ENCODE results near the gene ITGB5.
"Not testable (repeated sequence)": the region's sequence is repeated elsewhere in the genome, so short reads cannot be mapped to it uniquely, and the experiment has no call there.

ITGB5 gene

GRCh38 chr3:124829819-124830554, 57.2 kb downstream of the ITGB5 start:
- H3K36me3 ChIP-seq (replicated peaks; ENCODE audit: low read depth, low read length) = no peaks in the 10 kb centered on the region
- H4K20me1 ChIP-seq (ENCODE audit: insufficient read depth, low read length) = no peaks in the 10 kb centered on the region
- no peaks in the 10 kb centered on the region for H3K9me3 ChIP-seq (ENCODE audit: insufficient read depth, low read length)
- TF ChIP-seq CTCF (IDR thresholded peaks at IDR 0.05; ENCODE audit: low read depth, low read length) (no peak), EZH2phosphoT487 (IDR thresholded peaks at IDR 0.05; ENCODE audit: low read depth) (no peak)
- H3K4me1 ChIP-seq (ENCODE audit: low read length) = peaks cover 54% of the 10 kb centered on the region
- no peak overlapping the region for H3K9ac ChIP-seq (ENCODE audit: low read length)
- no peak overlapping the region for H3K27ac ChIP-seq (ENCODE audit: low read length)
- H3K27me3 ChIP-seq (ENCODE audit: low read depth, low read length) = peaks cover 3% of the 10 kb centered on the region; the same call in 1 of the 2 replicates
- 0 out of 2 replicates have a peak overlapping the region, but pooled peaks have one; percentile 0 for H2AFZ ChIP-seq (ENCODE audit: low read depth, low read length)
- no peaks in the 10 kb centered on the region for H3K79me2 ChIP-seq (ENCODE audit: low read length)
- H3K4me2 ChIP-seq (ENCODE audit: low read length) = peak overlapping the region; percentile 42
- H3K4me3 ChIP-seq (ENCODE audit: low read length) = peak overlapping the region; percentile 8; the same call in 1 of the 2 replicates

GRCh38 chr3:124829178-124829818, 57.9 kb downstream of the ITGB5 start:
- Histone ChIP-seq H3K4me1 (ENCODE audit: low read length) (peaks cover 48% of the 10 kb centered on the region), H3K4me2 (ENCODE audit: low read length) (peak overlapping the region; percentile 42), H3K9me3 (ENCODE audit: insufficient read depth, low read length) (no peaks in the 10 kb centered on the region), H4K20me1 (ENCODE audit: insufficient read depth, low read length) (no peaks in the 10 kb centered on the region), H3K27me3 (ENCODE audit: low read depth, low read length) (peaks cover 3% of the 10 kb centered on the region; the same call in 1 of the 2 replicates), H3K36me3 (replicated peaks; ENCODE audit: low read depth, low read length) (no peaks in the 10 kb centered on the region), H2AFZ (ENCODE audit: low read depth, low read length) (0 out of 2 replicates have a peak overlapping the region, but pooled peaks have one; percentile 0), H3K27ac (ENCODE audit: low read length) (no peak overlapping the region), H3K9ac (ENCODE audit: low read length) (no peak overlapping the region), H3K79me2 (ENCODE audit: low read length) (no peaks in the 10 kb centered on the region), H3K4me3 (ENCODE audit: low read length) (peak overlapping the region; percentile 8; the same call in 1 of the 2 replicates)
- no peak for TF ChIP-seq CTCF (IDR thresholded peaks at IDR 0.05; ENCODE audit: low read depth, low read length)
- no peak for TF ChIP-seq EZH2phosphoT487 (IDR thresholded peaks at IDR 0.05; ENCODE audit: low read depth)

GRCh38 chr3:124827476-124828206, 59.5 kb downstream of the ITGB5 start:
- not testable (repeated sequence) for H3K79me2 ChIP-seq (ENCODE audit: low read length); H3K36me3 ChIP-seq (replicated peaks; ENCODE audit: low read depth, low read length); H3K4me3 ChIP-seq (ENCODE audit: low read length); H3K27ac ChIP-seq (ENCODE audit: low read length); H3K9ac ChIP-seq (ENCODE audit: low read length); H3K9me3 ChIP-seq (ENCODE audit: insufficient read depth, low read length); H3K27me3 ChIP-seq (ENCODE audit: low read depth, low read length); H3K4me2 ChIP-seq (ENCODE audit: low read length); H2AFZ ChIP-seq (ENCODE audit: low read depth, low read length); H4K20me1 ChIP-seq (ENCODE audit: insufficient read depth, low read length)
- H3K4me1 ChIP-seq (ENCODE audit: low read length) = peaks cover 39% of the 10 kb centered on the region

- Histone ChIP-seq H3K79me2 (ENCODE audit: low read length) (no peaks in the 10 kb centered on the region), H3K4me2 (ENCODE audit: low read length) (no peak overlapping the region), H3K4me1 (ENCODE audit: low read length) (peaks cover 29% of the 10 kb centered on the region), H3K27ac (ENCODE audit: low read length) (no peak overlapping the region), H3K36me3 (replicated peaks; ENCODE audit: low read depth, low read length) (no peaks in the 10 kb centered on the region), H3K4me3 (ENCODE audit: low read length) (no peak overlapping the region), H2AFZ (ENCODE audit: low read depth, low read length) (no peak overlapping the region), H3K9me3 (ENCODE audit: insufficient read depth, low read length) (no peaks in the 10 kb centered on the region), H3K9ac (ENCODE audit: low read length) (no peak overlapping the region), H4K20me1 (ENCODE audit: insufficient read depth, low read length) (no peaks in the 10 kb centered on the region), H3K27me3 (ENCODE audit: low read depth, low read length) (peaks cover 6% of the 10 kb centered on the region; the same call in 1 of the 2 replicates)
- TF ChIP-seq CTCF (IDR thresholded peaks at IDR 0.05; ENCODE audit: low read depth, low read length) (no peak), EZH2phosphoT487 (IDR thresholded peaks at IDR 0.05; ENCODE audit: low read depth) (no peak)
These were observed 60.5 kb downstream of the ITGB5 start for GRCh38 chr3:124826703-124827102.
